ENCODE data around the gene PYCARD.

- no peak for TF ChIP-seq CTCF (IDR thresholded peaks at IDR 0.05)
- TF ChIP-seq POLR2AphosphoS5 (IDR thresholded peaks at IDR 0.05): no peak
- TF ChIP-seq POLR2A (IDR thresholded peaks at IDR 0.05): no peak
- no peak for TF ChIP-seq EP300 (IDR thresholded peaks at IDR 0.05)
These were observed 11.5 kb upstream of the PYCARD start, which contains the start of gene TRIM72 for GRCh38 chr16:31213877-31214707.
